Measurements from ENCODE around the gene PPARG. TPM values are rescaled to one million over a fixed set of nuclear protein-coding genes. Genes with fewer than 3 reads are reported as not detected.

PPARG gene
- total RNA-seq, 1 donor from 2014 or later = 80.7 TPM

- Histone ChIP-seq H3K4me1 (peaks cover 4% of the 10 kb centered on the region), H3K4me3 (no peak overlapping the region), H3K27ac (no peak overlapping the region), H3K27me3 (peaks cover 5% of the 10 kb centered on the region), H3K9me3 (no peaks in the 10 kb centered on the region), H3K36me3 (no peaks in the 10 kb centered on the region)
- ATAC-seq = no peak
- DNase-seq = no peak
- TF ChIP-seq CTCF (IDR thresholded peaks at IDR 0.05) = no peak
- intact Hi-C loops (cut with DNase I) = no loop called here
Observed at GRCh38 chr3:12369598-12369997, 80.7 kb downstream of the PPARG start.

GRCh38 chr3:12370758-12371157 lies 81.9 kb downstream of the PPARG start:
- intact Hi-C loops (cut with DNase I) = no loop called here
- Histone ChIP-seq H3K4me1 (peaks cover 4% of the 10 kb centered on the region), H3K9me3 (no peaks in the 10 kb centered on the region), H3K27ac (no peak overlapping the region), H3K4me3 (no peak overlapping the region), H3K27me3 (peaks cover 5% of the 10 kb centered on the region), H3K36me3 (no peaks in the 10 kb centered on the region)
- DNase-seq = no peak
- peak; percentile 66 for ATAC-seq
- TF ChIP-seq CTCF (IDR thresholded peaks at IDR 0.05) = peak; percentile 31

GRCh38 chr3:12371525-12372140 lies 82.8 kb downstream of the PPARG start:
- intact Hi-C loops (cut with DNase I) = no loop called here
- DNase-seq (no peak), ATAC-seq (no peak)
- Histone ChIP-seq H3K4me3 (no peak overlapping the region), H3K9me3 (no peaks in the 10 kb centered on the region), H3K36me3 (no peaks in the 10 kb centered on the region), H3K27ac (no peak overlapping the region), H3K27me3 (peaks cover 5% of the 10 kb centered on the region), H3K4me1 (peaks cover 4% of the 10 kb centered on the region)
- no peak for TF ChIP-seq CTCF (IDR thresholded peaks at IDR 0.05)

GRCh38 chr3:12372741-12373280 lies 83.9 kb downstream of the PPARG start:
- H3K4me3 ChIP-seq = no peak overlapping the region
- H3K9me3 ChIP-seq = no peaks in the 10 kb centered on the region
- peak; percentile 47 for ATAC-seq
- H3K4me1 ChIP-seq = peaks cover 4% of the 10 kb centered on the region
- no peak for DNase-seq
- H3K27me3 ChIP-seq = peaks cover 5% of the 10 kb centered on the region
- intact Hi-C loops (cut with DNase I) = no loop called here
- no peak overlapping the region for H3K27ac ChIP-seq
- H3K36me3 ChIP-seq = no peaks in the 10 kb centered on the region
- TF ChIP-seq CTCF (IDR thresholded peaks at IDR 0.05) = no peak

GRCh38 chr3:12375572-12375971 lies 86.7 kb downstream of the PPARG start:
- no peak for ATAC-seq
- intact Hi-C loops (cut with DNase I) = no loop called here
- no peak overlapping the region for H3K27ac ChIP-seq
- H3K36me3 ChIP-seq = no peaks in the 10 kb centered on the region
- peaks cover 5% of the 10 kb centered on the region for H3K27me3 ChIP-seq
- no peak overlapping the region for H3K4me3 ChIP-seq
- TF ChIP-seq CTCF (IDR thresholded peaks at IDR 0.05) = no peak
- no peaks in the 10 kb centered on the region for H3K9me3 ChIP-seq
- peaks cover 11% of the 10 kb centered on the region for H3K4me1 ChIP-seq
- no peak for DNase-seq

Data from upper lobe of right lung (tissue), 1 donor.